Loucy (cell line): ENCODE measurements around the gene DDAH2.

ENCODE experiments used
- H2AFZ ChIP-seq: fragments of 200-600 bp; sonication (generic); 2 replicates; pipeline ENCODE4 v1.6.0; 2016; ENCODE audit warnings: antibody characterized with exemption, mild to moderate bottlenecking, low read length, moderate library complexity
- H3F3A ChIP-seq: fragments of 200-600 bp; 2 replicates; pipeline ENCODE4 v1.6.0; 2016; ENCODE audit warnings: antibody characterized with exemption, low read depth, mild to moderate bottlenecking
- H3K27me3 ChIP-seq: fragments of 200-600 bp; sonication (generic); 2 replicates; pipeline ENCODE4 v1.6.1; 2014; ENCODE audit warnings: low read length, mild to moderate bottlenecking; ENCODE audit not compliant: insufficient read depth, poor library complexity, severe bottlenecking
- H3K36me3 ChIP-seq: fragments of 200-600 bp; sonication (generic); 2 replicates; pipeline ENCODE4 v1.6.1; 2016; ENCODE audit warnings: low read length; ENCODE audit not compliant: insufficient read depth
- H3K4me1 ChIP-seq: fragments of 200-600 bp; sonication (generic); 2 replicates; pipeline ENCODE4 v1.5.1; 2014; ENCODE audit warnings: low read length, mild to moderate bottlenecking; ENCODE audit not compliant: insufficient read depth, poor library complexity, severe bottlenecking
- H3K4me2 ChIP-seq: fragments of 200-600 bp; sonication (generic); 2 replicates; pipeline ENCODE4 v1.6.0; 2014; ENCODE audit warnings: antibody characterized with exemption, low read length, low read depth, mild to moderate bottlenecking; ENCODE audit not compliant: poor library complexity, severe bottlenecking
- H3K4me3 ChIP-seq: fragments of 200-600 bp; sonication (generic); 2 replicates; pipeline ENCODE4 v1.5.1; 2014; ENCODE audit warnings: low read length, mild to moderate bottlenecking, mixed read lengths; ENCODE audit not compliant: poor library complexity, severe bottlenecking
- H3K79me2 ChIP-seq: fragments of 200-600 bp; sonication (generic); 2 replicates; pipeline ENCODE4 v1.6.1; 2014; ENCODE audit warnings: low read length; ENCODE audit not compliant: insufficient read depth
- H3K9ac ChIP-seq: fragments of 200-600 bp; sonication (generic); 2 replicates; pipeline ENCODE4 v1.6.0; 2014; ENCODE audit warnings: mild to moderate bottlenecking, low read depth, low read length, moderate library complexity; ENCODE audit not compliant: poor library complexity, severe bottlenecking
- H3K9me2 ChIP-seq: fragments of 200-600 bp; sonication (generic); replicated peaks from 2 replicates; pipeline ENCODE4 v1.6.1; 2016; ENCODE audit warnings: low read depth, low read length, mixed read lengths
- H3K9me3 ChIP-seq: fragments of 200-600 bp; sonication (generic); 2 replicates; pipeline ENCODE4 v1.6.1; 2014; ENCODE audit warnings: mild to moderate bottlenecking, antibody characterized with exemption, low read length, low read depth; ENCODE audit not compliant: insufficient read depth
- H4K20me1 ChIP-seq: fragments of 200-600 bp; sonication (generic); 2 replicates; pipeline ENCODE4 v1.6.0; 2014; ENCODE audit warnings: antibody characterized with exemption, low read length, mild to moderate bottlenecking; ENCODE audit not compliant: insufficient read depth, poor library complexity, severe bottlenecking
- CTCF ChIP-seq: fragments of 200-600 bp; sonication (generic); conservative IDR thresholded peaks from 2 replicates; pipeline ENCODE4 v1.5.1; 2014; ENCODE audit warnings: mild to moderate bottlenecking, antibody characterized with exemption, low read length
- EZH2phosphoT487 ChIP-seq: fragments of 200-600 bp; IDR thresholded peaks from 2 replicates; pipeline ENCODE4 v1.6.1; 2018; ENCODE audit warnings: antibody characterized with exemption, mild to moderate bottlenecking, moderate library complexity, borderline replicate concordance

Gene DDAH2

DNA sequence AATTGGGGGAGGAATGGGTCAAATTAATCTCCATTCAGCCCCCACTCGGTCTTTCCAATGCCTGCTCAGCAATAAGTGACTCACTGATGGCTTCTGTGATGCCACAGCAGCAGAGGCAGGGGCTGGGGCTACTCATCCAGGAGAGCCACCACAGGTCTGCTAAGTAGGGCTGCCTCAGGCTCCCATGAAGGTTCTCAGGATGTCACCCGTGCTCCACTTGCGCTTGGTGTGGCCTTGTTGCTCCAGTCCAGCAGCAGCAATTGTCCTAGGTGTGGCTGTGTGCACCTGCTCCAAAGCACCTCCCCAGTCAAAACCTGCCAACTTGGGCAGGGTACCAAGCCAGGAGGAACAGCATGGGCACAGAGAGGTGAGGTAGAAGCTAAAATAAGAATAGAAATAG, 6.9 kb downstream of the DDAH2 start:
- no peak overlapping the region for H3K9ac ChIP-seq
- H2AFZ ChIP-seq = no peak overlapping the region
- H3K36me3 ChIP-seq = peaks cover 3% of the 10 kb centered on the region; the same call in 1 of the 2 replicates
- peaks cover 4% of the 10 kb centered on the region; the same call in 1 of the 2 replicates for H3F3A ChIP-seq
- peaks cover 6% of the 10 kb centered on the region; the same call in 1 of the 2 replicates for H3K79me2 ChIP-seq
- H3K4me2 ChIP-seq = no peak overlapping the region
- H3K4me3 ChIP-seq = no peak overlapping the region
- TF ChIP-seq EZH2phosphoT487 = no peak
- TF ChIP-seq CTCF = no peak
- no peaks in the 10 kb centered on the region for H3K27me3 ChIP-seq
- no peaks in the 10 kb centered on the region for H4K20me1 ChIP-seq
- no peaks in the 10 kb centered on the region for H3K9me3 ChIP-seq
- H3K9me2 ChIP-seq = no peaks in the 10 kb centered on the region
- peaks cover 20% of the 10 kb centered on the region for H3K4me1 ChIP-seq

DNA sequence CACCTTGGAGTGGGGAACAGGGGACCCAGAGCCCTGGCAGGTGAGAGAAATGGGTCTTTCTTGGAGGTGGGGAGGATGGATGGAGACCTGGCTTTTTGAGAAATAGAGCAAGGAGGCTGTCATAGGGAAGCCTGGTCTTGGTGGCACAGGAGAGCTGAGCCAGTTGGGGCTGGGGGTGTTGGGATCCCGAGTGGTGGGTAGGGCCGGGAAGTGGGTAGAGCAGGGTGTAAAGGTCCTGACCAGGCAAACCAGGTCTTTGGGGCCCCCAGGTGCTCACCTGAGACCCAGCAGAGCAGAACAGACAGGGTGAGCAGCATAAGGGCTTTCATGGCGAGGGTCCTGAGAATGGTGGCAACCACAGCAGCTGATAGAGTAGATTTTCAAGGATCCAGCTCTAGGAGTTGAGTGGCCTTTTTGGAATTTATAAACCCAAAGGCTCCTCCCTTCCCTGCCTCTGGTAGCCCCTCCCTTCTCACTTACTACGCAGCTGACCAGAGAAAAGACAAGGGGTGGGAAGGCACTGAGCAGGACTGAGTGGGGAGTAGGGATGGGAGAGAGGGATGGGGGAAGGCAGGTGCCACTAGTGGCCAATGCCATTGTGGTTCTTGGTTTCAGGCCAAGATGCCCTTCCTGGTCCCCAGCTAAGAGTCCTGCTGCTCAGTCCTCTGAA, 7.6 kb downstream of the DDAH2 start, which contains the start of gene LY6G6C:
Gene LY6G6C (minus strand): TSS at position 396 of the 670 bp plus-strand sequence. CDS start 67 bp downstream, at position 329.
- H3K9ac ChIP-seq = no peak within 1 kb of the TSS

GRCh38 chr6:31720196-31720770, 8.8 kb downstream of the DDAH2 start:
- H2AFZ ChIP-seq = no peak overlapping the region
- no peak overlapping the region for H3K4me2 ChIP-seq

More for the DNA sequence above, 7.6 kb downstream of the DDAH2 start, which contains the start of gene LY6G6C:
- H3K4me3 ChIP-seq = no peak within 1 kb of the TSS
- H3K79me2 ChIP-seq = no peaks in the 10 kb centered on the region
- no peak within 1 kb of the TSS for H3K4me2 ChIP-seq
- no peaks in the 10 kb centered on the region for H3K9me2 ChIP-seq
- peaks cover 4% of the 10 kb centered on the region; the same call in 1 of the 2 replicates for H3F3A ChIP-seq
- no peak for TF ChIP-seq CTCF
- no peak for TF ChIP-seq EZH2phosphoT487
- no peak within 1 kb of the TSS for H2AFZ ChIP-seq
- H3K27me3 ChIP-seq = no peaks in the 10 kb centered on the region
- no peaks in the 10 kb centered on the region; the same call in 1 of the 2 replicates for H3K36me3 ChIP-seq
- no peaks in the 10 kb centered on the region for H3K9me3 ChIP-seq
- no peaks in the 10 kb centered on the region for H4K20me1 ChIP-seq
- H3K4me1 ChIP-seq = peaks cover 14% of the 10 kb centered on the region

More at GRCh38 chr6:31720196-31720770, 8.8 kb downstream of the DDAH2 start:
- no peaks in the 10 kb centered on the region for H4K20me1 ChIP-seq
- H3K79me2 ChIP-seq = no peaks in the 10 kb centered on the region
- H3K27me3 ChIP-seq = no peaks in the 10 kb centered on the region
- H3F3A ChIP-seq = no peaks in the 10 kb centered on the region
- TF ChIP-seq CTCF (no peak), EZH2phosphoT487 (no peak)
- peaks cover 6% of the 10 kb centered on the region for H3K4me1 ChIP-seq
- H3K9me3 ChIP-seq = no peaks in the 10 kb centered on the region
- H3K4me3 ChIP-seq = no peak overlapping the region
- H3K9ac ChIP-seq = no peak overlapping the region
- H3K36me3 ChIP-seq = no peaks in the 10 kb centered on the region
- H3K9me2 ChIP-seq = no peaks in the 10 kb centered on the region
